Measurements from ENCODE around the gene GNLY.

- no peak for TF ChIP-seq CTCF (IDR thresholded peaks at IDR 0.05)
- no peak for TF ChIP-seq POLR2A (IDR thresholded peaks at IDR 0.05)
- TF ChIP-seq EP300 (IDR thresholded peaks at IDR 0.05), result no peak
Observed at GRCh38 chr2:85695121-85695520, 963 bp downstream of the GNLY start.
